ENCODE results near the gene RCOR1.

Gene RCOR1

GRCh38 chr14:102772781-102773570 is 180.5 kb downstream of the RCOR1 start:
- no peak overlapping the region for H3K27ac Mint-ChIP-seq
- CTCF ChIA-PET = interaction anchor here (0.5 to 4.0 kb wide), 3 partner anchors 73 to 83 kb away, joined by 3 to 27 read pairs (median 4); no protein-coding TSS in a partner anchor
- no peak for DNase-seq
- H3K4me1 Mint-ChIP-seq = peaks cover 28% of the 10 kb centered on the region
- no peaks in the 10 kb centered on the region for H3K36me3 Mint-ChIP-seq
- H3K4me3 Mint-ChIP-seq = no peak overlapping the region
- H3K9me3 Mint-ChIP-seq = no peaks in the 10 kb centered on the region
- no peaks in the 10 kb centered on the region for H3K27me3 Mint-ChIP-seq

DNA sequence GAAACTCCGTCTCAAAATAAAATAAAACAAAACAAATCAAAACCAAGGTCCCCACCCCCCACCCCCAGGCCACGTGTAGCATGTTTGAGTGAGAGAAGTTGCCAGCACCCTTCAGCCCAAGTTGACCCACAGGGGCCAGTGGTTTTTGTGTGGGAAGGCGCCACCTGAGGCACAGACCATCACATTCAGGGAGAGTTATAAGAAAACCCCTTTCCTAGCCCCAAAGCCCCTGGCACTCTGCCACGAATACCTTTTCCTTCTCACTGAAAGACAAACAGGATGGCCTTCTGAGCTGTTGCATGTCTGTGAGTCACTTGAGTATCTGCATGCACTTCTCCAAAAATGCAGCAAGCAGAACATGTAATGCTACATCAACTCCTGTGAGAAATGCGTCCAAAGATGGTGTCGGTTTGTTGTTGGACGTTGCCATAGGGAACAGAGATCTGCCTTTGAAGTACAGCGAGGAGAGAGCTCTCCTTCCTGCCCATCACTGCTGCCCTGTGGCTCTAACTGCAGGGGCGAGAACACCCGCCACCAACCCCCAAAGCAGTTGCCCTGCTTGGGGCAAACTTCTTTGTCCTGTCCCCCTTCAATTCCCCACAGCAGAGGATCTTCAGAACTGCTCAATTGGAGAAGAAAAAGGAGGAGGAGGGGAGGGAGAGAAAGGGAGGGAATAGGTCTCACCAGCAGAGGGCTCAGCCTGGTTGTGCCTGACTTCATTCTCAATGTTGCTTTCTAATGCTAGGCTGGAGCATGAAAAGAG is 182.1 kb downstream of the RCOR1 start:
- CTCF ChIA-PET = interaction anchor here (0.6 to 4.0 kb wide), 10 partner anchors 9 to 250 kb away, joined by 3 to 27 read pairs (median 4); no protein-coding TSS in a partner anchor
- DNase-seq = peak; percentile 76
- Mint-ChIP-seq H3K4me1 (peaks cover 40% of the 10 kb centered on the region), H3K27me3 (no peaks in the 10 kb centered on the region), H3K27ac (peak overlapping the region; percentile 51), H3K36me3 (peaks cover 11% of the 10 kb centered on the region), H3K9me3 (no peaks in the 10 kb centered on the region), H3K4me3 (no peak overlapping the region)

DNA sequence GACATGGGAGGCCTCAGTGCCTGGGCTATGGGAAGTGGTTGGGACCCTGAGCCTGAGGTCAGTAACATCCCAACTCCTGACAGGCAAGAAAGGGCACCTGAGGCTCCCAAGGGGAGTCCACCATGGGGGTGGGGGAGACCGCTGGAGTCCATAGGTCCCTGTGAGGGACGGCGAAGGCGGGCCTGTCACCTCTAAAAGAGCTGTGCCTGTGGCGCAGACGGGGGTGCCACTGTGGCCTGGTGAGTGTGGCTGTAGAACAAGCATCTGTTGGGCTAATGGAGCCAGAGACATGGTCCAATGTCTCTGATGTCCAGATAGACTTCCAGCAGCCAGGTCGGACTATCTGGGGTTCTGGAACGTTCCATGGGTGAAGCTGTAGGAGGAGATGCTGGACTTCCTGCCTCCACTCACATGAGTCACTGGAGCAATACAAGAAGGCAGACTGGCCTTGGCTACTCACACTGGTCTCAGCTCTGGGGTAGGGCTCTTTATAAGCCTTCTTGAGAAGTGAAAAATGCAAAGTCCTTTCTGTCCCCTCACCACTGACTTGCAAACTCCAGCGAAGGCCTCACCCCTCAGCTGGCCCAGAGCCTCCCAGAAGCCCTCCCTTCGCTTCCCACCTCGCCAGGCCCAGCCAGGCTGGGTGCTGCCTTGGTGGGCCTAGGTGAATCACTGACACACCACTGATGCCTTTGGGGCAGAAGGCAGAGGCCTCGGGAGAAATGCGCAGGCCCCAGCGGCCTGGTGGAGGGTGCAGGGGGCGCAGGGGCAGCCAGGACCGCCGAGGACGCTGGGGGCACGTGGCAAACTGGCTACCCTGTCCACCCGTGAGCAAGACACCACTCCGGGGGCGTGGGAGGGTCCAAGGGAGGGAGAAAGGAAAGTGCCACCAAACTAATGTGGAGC is 183.7 kb downstream of the RCOR1 start:
- H3K4me3 Mint-ChIP-seq = peak overlapping the region; percentile 75
- H3K4me1 Mint-ChIP-seq = peaks cover 55% of the 10 kb centered on the region
- CTCF ChIA-PET = interaction anchor here (0.7 to 4.0 kb wide), 4 partner anchors 34 to 510 kb away, joined by 3 to 27 read pairs (median 3); no protein-coding TSS in a partner anchor
- H3K27ac Mint-ChIP-seq = peak overlapping the region; percentile 84
- peak; percentile 24 for DNase-seq
- no peaks in the 10 kb centered on the region for H3K9me3 Mint-ChIP-seq
- no peaks in the 10 kb centered on the region for H3K27me3 Mint-ChIP-seq
- peaks cover 24% of the 10 kb centered on the region for H3K36me3 Mint-ChIP-seq

GRCh38 chr14:102776761-102777710 is 184.6 kb downstream of the RCOR1 start, which contains the start of gene TRAF3:
TRAF3 (plus strand) TSS chr14:102777449; CDS start chr14:102870202, 92,753 bp downstream.
- H3K9me3 Mint-ChIP-seq = no peaks in the 10 kb centered on the region
- peak within 1 kb of the TSS; percentile 87 for H3K4me3 Mint-ChIP-seq
- no peaks in the 10 kb centered on the region for H3K27me3 Mint-ChIP-seq
- DNase-seq = peak; percentile 88
- peaks cover 25% of the 10 kb centered on the region for H3K36me3 Mint-ChIP-seq
- H3K4me1 Mint-ChIP-seq = peaks cover 57% of the 10 kb centered on the region
- CTCF ChIA-PET = interaction anchor here (0.9 kb wide), 1 partner anchor 33 kb away, joined by 3 read pairs; no protein-coding TSS in a partner anchor
- H3K27ac Mint-ChIP-seq = peak within 1 kb of the TSS; percentile 84

GRCh38 chr14:102777711-102778337 is 185.4 kb downstream of the RCOR1 start:
- H3K36me3 Mint-ChIP-seq = peaks cover 25% of the 10 kb centered on the region
- peak overlapping the region; percentile 84 for H3K27ac Mint-ChIP-seq
- H3K27me3 Mint-ChIP-seq = no peaks in the 10 kb centered on the region
- no peaks in the 10 kb centered on the region for H3K9me3 Mint-ChIP-seq
- peaks cover 63% of the 10 kb centered on the region for H3K4me1 Mint-ChIP-seq
- peak overlapping the region; percentile 87 for H3K4me3 Mint-ChIP-seq
- DNase-seq = peak; percentile 33
- CTCF ChIA-PET = no interaction called here

GRCh38 chr14:102778338-102779083 is 186.1 kb downstream of the RCOR1 start:
- CTCF ChIA-PET = no interaction called here
- H3K9me3 Mint-ChIP-seq = no peaks in the 10 kb centered on the region
- peak; percentile 45 for DNase-seq
- peak overlapping the region; percentile 84 for H3K27ac Mint-ChIP-seq
- H3K4me3 Mint-ChIP-seq = peak overlapping the region; percentile 87
- H3K4me1 Mint-ChIP-seq = peaks cover 62% of the 10 kb centered on the region
- H3K27me3 Mint-ChIP-seq = no peaks in the 10 kb centered on the region
- peaks cover 25% of the 10 kb centered on the region for H3K36me3 Mint-ChIP-seq

DNA sequence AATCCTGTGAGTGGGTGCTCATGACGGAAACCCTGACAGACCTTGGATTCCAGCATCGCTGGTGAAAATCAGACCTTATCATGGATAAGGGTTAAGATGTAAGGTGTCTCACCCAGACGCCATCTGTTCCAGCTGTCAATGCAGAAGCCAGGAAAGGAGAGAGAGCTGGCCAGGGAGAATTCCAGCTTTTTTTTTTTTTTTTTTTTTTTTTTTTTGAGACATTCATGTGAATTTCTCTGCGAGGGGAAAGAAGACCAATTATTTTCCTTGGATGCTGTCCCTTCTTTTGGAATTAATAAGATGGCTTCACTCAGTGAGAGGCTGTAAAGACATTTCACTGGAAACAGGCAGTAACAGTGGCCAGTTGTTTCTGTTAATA is 186.6 kb downstream of the RCOR1 start:
- no peak for DNase-seq
- H3K36me3 Mint-ChIP-seq = peaks cover 25% of the 10 kb centered on the region
- no peaks in the 10 kb centered on the region for H3K27me3 Mint-ChIP-seq
- H3K9me3 Mint-ChIP-seq = no peaks in the 10 kb centered on the region
- H3K27ac Mint-ChIP-seq = peak overlapping the region; percentile 84
- CTCF ChIA-PET = interaction anchor here (1.2 kb wide), 1 partner anchor 9 kb away, joined by 3 read pairs; no protein-coding TSS in a partner anchor
- peak overlapping the region; percentile 87 for H3K4me3 Mint-ChIP-seq
- peaks cover 66% of the 10 kb centered on the region for H3K4me1 Mint-ChIP-seq

GRCh38 chr14:102779574-102780315 is 187.3 kb downstream of the RCOR1 start:
- CTCF ChIA-PET = interaction anchor here (1.2 kb wide), 1 partner anchor 8 kb away, joined by 3 read pairs; no protein-coding TSS in a partner anchor
- Mint-ChIP-seq H3K4me1 (peaks cover 65% of the 10 kb centered on the region), H3K27ac (peak overlapping the region; percentile 63), H3K27me3 (no peaks in the 10 kb centered on the region), H3K36me3 (peaks cover 25% of the 10 kb centered on the region), H3K4me3 (peak overlapping the region; percentile 87), H3K9me3 (no peaks in the 10 kb centered on the region)
- DNase-seq = no peak
